ENCODE results near the gene GRIK3.

Gene GRIK3

DNA sequence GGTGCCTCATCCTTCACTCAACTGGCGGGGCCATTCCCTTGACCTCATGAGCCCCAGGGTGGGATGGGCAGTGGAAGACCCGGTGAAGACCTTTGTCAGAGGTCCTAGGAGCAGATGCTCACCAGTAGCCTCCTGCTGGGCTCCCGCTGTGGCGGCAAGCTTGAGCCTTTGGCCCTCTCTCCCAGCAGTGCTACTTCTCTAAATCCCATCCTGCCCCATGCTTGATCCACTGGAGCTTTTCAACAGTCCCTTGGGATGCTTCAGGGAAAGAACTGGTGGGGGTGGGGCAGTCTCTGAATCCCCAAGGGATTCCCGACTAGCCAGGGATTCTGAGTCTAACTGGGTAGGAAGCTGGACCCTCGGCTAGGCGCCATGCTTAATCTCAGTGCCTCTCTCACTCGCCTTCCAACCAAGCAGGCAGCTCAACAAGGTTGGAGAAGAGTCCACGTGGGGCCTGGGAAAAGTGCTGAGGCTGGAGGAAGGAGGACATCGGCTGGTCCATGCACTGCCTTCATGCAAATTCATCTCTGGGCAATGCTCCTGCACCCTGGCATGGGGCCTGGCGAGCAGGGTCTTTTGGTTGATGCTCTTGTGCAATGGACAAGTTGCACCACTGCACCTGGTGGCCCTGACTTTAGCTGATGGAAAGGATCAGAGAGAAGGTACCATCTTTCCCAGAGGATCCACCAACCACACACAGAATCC is 190.3 kb downstream of the GRIK3 start:
- no peak for DNase-seq (ENCODE audit: low spot score)
- in situ Hi-C loops (cut with MboI; ENCODE audit: low pct_unique_long_range_greater_than_20kb, low sequenced_read_pairs, unreplicated experiment) = no loop called here
- TF ChIP-seq CTCF (IDR thresholded peaks at IDR 0.05; ENCODE audit: extremely low read depth, insufficient read depth, missing control alignments) = no peak

- no peak for DNase-seq (ENCODE audit: low spot score)
- in situ Hi-C loops (cut with MboI; ENCODE audit: low pct_unique_long_range_greater_than_20kb, low sequenced_read_pairs, unreplicated experiment) = no loop called here
- TF ChIP-seq CTCF (IDR thresholded peaks at IDR 0.05; ENCODE audit: extremely low read depth, insufficient read depth, missing control alignments) = no peak
These were observed 191.3 kb downstream of the GRIK3 start for GRCh38 chr1:36843027-36843426.

DNA sequence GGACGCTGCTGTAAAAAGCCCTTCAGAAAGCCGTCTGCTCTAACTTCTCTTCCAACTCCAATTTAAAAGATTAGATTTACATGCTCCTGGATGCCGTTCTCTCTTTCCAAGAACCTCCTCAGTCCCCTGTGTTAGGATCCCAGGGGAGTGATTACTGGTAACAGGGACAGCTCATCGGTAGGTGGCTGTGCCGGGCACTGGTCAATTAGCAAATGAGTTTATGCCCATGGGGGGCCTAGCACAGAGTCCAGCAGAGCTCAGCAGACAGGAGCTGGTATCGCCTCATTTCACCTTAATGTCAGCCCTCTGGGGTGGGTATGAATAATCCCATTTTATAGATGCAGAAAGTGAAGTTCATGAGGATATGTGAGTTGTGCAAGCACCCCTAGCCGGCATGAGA is 191.9 kb downstream of the GRIK3 start:
- TF ChIP-seq CTCF (IDR thresholded peaks at IDR 0.05; ENCODE audit: extremely low read depth, insufficient read depth, missing control alignments) = no peak
- in situ Hi-C loops (cut with MboI; ENCODE audit: low pct_unique_long_range_greater_than_20kb, low sequenced_read_pairs, unreplicated experiment) = no loop called here
- no peak for DNase-seq (ENCODE audit: low spot score)

DNA sequence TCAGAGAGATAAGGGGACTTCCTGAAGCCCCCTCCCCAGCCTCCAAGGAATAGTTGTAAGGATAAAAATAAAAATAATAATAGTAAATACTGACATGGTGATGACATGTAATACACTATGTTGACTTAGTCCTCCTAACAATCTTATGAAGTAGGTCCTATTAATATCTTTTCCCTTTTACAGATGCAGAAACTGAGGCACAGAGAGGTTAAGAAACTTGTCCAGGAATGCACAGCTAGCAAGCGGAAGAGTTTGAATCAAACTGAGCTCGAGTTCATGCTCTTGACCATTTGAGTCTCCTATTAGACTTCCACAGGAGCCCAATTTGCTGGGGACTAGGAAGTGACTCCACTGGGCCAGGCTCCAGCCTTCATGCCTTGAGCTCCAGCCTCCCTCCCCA is 194.8 kb downstream of the GRIK3 start:
- TF ChIP-seq CTCF (IDR thresholded peaks at IDR 0.05; ENCODE audit: extremely low read depth, insufficient read depth, missing control alignments) = no peak
- in situ Hi-C loops (cut with MboI; ENCODE audit: low pct_unique_long_range_greater_than_20kb, low sequenced_read_pairs, unreplicated experiment) = no loop called here
- DNase-seq (ENCODE audit: low spot score) = no peak

DNA sequence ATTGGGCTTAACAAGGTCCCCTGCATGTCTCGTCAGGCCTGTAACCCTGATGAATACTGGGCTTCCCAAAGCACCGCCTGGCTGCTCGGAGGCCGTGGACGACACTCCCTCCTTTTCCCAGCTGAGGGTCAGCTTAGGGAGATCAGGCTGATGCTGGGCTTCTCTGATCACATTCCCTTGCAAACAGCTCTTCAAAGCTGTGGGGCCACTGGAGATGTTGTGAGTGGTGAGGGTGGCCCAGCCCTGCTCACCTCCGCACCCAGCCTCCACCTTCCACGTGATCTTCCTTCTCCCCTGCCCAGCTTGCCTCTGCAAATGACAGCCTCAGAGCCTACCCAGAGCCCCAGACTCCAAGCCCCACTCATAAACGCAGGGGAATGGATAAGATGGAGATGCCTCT is 195.4 kb downstream of the GRIK3 start:
- no peak for TF ChIP-seq CTCF (IDR thresholded peaks at IDR 0.05; ENCODE audit: extremely low read depth, insufficient read depth, missing control alignments)
- in situ Hi-C loops (cut with MboI; ENCODE audit: low pct_unique_long_range_greater_than_20kb, low sequenced_read_pairs, unreplicated experiment) = no loop called here
- no peak for DNase-seq (ENCODE audit: low spot score)

DNA sequence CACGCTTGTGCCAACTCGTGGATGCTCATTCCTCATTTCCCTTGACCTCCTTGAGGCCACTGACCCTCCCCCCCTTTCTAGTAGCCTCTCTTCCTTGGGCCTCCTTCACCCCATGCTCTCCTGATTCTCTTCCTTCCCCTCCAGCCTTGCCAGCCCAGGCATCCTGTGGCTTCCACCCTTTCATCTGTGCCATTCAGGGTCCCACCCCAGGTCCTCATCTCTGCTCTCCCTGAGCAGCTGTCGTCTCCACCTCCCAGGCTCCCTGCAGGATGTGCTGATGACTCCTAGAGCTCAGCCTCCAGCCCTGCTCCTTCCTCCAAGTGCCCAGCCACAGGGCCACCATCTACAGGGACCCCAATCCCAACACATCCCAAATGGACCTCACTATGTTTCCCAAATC is 197.4 kb downstream of the GRIK3 start:
- DNase-seq (ENCODE audit: low spot score) = no peak
- in situ Hi-C loops (cut with MboI; ENCODE audit: low pct_unique_long_range_greater_than_20kb, low sequenced_read_pairs, unreplicated experiment) = no loop called here
- no peak for TF ChIP-seq CTCF (IDR thresholded peaks at IDR 0.05; ENCODE audit: extremely low read depth, insufficient read depth, missing control alignments)
